Glomerular endothelial cell (primary cell): ENCODE measurements around the gene TENT4A. TPM values are rescaled to one million over a fixed set of nuclear protein-coding genes. Genes with fewer than 3 reads are reported as not detected.

Source experiments
- DNase-seq: peaks from one replicate; pipeline ENCODE4 v3.0.0-alpha.2; 2011; ENCODE audit warnings: low read depth, low spot score; ENCODE audit errors: extremely low read depth
- total RNA-seq: library from RNA; depleted of rRNA; stranded (reverse); fragments of >200 nt; gene quantifications from 2 replicates; pipeline ENCODE4 v1.2.3, GENCODE V29; 2015

TENT4A gene
- total RNA-seq, 1 donor from 2014 or later = 22.7 TPM

DNA sequence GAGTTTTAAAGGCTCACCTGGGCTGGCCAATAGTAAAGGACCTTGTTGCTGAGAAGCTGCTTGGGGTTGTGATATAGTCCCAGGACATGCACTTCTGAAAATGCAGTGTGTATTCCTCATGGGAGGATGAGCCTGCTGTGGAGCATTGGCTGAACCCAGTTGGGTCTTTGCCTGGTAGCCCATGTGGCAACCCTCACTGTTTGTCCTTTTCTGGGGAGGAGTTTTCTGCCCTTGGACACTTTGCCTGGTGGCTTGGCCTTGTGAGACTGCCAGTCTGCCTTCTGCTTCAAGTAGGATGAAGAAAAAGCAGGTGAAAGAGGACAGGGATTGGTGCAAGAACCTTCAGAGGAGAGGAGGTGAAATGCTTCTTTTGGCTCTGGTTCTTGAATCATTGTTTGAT is 4.0 kb downstream of the TENT4A start:
- no peak for DNase-seq

DNA sequence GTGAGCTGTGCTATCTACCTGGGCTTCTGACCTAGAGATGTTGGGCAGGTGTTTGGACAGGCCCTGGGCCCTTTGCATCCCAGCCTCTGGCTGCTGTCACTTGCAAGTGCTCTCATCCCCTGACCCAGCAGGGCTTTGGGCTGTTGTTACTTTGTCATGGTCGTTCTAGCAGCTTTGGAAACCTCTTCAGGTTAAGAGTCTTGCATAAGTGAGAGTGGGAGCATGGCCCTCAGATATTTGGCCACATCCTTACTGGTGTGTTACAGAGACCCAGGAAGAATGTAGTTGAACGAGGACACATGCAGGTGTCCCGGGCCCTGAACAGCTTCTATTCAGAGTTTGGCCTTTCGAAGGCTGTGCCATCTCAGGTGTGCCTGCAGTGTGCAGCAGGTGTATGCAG is 4.5 kb downstream of the TENT4A start:
- no peak for DNase-seq

DNA sequence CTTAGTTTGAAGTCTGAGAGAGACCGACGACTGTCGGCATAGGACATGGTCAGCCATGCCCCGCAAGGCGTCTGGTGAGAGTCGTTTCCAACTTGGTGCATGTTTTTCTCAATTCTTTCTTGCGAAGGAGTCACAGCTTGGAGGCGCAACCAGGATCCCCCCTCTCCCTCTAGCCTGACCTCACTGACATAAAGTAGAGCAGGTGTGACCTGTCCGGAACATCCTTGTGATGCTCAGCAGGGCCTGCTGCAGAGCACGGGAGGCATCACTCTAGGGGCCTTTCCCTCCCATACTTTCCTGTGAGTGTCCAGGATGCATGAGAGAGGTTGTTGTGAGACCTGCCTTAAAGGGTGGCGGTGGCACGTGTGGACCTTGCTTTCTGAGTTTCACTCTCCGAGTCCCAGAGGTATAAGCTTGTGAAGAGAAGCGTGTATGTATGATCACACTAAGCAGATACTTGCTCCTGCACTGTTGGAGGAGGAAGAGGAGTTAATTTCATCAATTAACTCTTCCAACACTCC is 5.0 kb downstream of the TENT4A start:
- DNase-seq = no peak

GRCh38 chr5:6718718-6719117 is 5.5 kb downstream of the TENT4A start:
- no peak for DNase-seq

DNA sequence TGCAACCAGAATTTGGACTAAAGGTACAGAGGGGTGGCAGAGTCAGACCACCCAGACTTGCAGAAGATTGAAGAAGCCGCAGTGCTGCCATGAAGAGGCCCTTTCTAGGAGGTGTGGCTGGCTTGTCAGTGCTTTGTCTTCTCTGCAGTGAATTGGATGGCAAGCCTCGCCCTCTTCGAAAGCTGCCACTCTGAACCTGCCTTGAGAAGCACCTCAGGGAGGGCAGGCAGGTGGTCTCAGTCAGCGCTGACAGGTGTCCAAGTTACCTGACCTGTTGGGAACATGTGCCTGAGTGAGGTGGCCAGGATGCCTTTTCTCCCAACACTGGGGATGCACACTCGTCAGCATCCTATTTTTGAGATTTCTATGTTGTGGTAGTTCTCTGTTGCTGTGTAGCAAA is 6.2 kb downstream of the TENT4A start:
- no peak for DNase-seq

DNA sequence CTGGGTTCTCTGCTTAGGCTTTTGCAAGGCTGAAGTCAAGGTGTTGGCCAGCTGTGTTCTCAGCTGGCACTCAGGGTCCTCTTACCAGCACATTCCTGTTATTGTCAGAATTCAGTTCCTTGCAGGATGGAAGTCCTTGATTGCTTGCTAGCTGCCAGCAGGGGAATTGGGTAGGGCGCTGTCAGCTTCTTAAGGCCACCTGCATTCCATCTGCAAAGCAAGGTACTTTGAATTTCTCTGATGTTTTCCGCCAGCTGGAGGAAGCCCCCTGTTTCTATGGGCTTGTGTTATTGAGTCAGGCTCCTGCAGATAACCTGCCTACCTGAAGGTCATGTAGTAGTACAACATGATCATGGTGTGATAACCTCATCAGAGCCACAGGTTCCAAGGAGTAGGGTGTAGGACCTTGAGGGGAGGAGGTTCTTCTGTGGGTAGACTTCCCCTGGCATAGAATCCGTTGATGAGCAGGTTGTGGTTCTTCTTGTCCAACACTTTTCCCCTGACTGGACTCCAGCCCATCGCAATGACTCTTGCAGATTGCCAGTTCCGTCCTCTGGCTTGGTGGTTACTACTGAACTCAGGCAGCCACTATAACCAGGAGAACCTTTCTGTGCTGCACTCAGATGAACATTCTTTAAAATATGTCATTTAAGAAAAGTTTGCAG is 6.8 kb downstream of the TENT4A start:
- no peak for DNase-seq

- no peak for DNase-seq
Observed at GRCh38 chr5:6720561-6720921, 7.3 kb downstream of the TENT4A start.

GRCh38 chr5:6721442-6721841 is 8.2 kb downstream of the TENT4A start:
- no peak for DNase-seq

GRCh38 chr5:6722015-6722414 is 8.8 kb downstream of the TENT4A start:
- no peak for DNase-seq

GRCh38 chr5:6723122-6723815 is 10.0 kb downstream of the TENT4A start:
- no peak for DNase-seq

- no peak for DNase-seq
Observed at GRCh38 chr5:6723816-6724300, 10.6 kb downstream of the TENT4A start.

GRCh38 chr5:6724321-6724929 is 11.2 kb downstream of the TENT4A start:
- no peak for DNase-seq

DNA sequence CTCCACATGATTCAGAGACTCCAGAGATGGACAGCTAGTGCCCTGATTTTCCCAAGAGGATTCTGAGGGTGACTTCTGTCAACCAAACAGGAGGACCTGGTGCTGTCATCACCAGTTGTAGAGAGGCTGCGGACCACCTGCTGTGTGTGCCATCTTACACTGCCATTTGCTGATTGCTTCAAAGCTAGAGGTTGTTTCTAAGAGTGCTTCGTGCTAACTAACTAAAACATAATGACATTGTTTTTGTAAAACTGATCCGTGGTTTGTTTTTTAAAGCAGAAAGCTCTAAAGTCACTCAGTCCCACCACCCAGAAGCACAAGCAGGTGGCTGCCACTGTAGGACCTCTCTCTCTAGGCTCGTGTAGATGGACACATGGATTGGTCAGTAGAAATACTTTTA is 12.2 kb downstream of the TENT4A start:
- no peak for DNase-seq

DNA sequence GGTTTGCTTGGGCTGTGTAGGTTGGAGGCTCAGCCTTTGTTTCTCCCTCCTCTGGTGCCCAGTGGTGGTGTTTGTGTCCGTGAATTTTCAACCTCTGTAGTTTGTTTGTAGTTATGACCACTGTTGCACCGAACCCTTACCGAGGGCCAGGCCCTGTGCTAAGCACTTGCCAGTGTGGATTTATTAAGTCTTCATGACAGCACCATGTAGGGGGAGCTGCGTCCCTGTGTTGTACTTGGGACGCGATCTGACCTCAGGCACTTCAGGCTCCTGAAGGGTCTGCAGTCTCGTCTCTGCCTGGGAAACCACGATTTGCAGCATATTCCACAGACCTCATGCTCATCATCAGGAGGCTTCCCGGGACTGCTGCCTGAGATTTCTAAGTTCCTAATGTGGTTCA is 12.8 kb downstream of the TENT4A start:
- no peak for DNase-seq

GRCh38 chr5:6727231-6727630 is 14.0 kb downstream of the TENT4A start:
- no peak for DNase-seq

GRCh38 chr5:6728011-6728794 is 15.0 kb downstream of the TENT4A start:
- no peak for DNase-seq

GRCh38 chr5:6728795-6729183 is 15.6 kb downstream of the TENT4A start:
- DNase-seq = no peak

DNA sequence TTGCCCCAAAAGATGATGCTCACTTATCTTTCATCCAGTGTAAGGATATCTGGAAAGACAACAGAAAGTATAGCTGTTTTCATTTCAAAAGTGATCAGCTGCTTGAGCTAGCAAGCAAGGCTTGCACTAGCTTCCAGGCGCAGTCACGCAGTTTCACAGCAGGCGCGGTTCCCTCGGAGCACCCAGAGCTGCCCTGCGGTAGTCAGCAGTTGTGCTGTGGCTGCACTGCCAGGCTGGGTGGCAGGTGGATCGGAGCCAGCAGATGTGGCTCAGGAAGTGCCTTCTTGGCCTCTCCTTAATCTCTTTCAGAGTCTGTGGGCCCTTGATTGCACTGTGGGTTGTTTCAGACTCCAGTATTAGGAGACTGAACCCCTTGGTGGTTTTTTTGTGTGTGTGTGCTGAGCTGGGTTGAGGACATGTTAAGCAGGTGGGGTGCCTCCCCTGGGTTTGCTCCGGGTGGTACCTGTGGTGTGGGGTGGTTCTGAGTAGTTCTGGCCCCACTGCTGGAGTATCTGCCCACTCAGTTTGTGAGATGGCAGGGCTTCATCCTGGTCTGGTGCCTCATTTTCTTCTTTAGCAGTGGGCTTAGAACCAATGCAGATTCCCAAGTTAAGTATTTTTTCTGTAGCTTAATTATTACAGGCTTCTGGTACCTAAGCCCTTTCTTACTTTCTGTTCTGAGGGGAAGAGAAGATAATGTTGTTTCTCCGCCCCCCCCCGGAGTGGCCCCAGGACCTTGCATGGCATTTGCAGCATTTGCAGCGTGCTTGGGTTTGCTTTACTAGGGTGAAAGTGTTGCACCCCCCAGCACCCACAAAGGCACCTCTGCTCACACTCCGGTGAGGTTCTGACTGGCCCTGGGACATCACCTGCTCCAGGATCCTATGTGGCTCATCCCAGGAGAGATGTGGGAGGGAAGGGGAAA is 16.4 kb downstream of the TENT4A start:
- no peak for DNase-seq

- DNase-seq = no peak
Observed at GRCh38 chr5:6730407-6730806, 17.2 kb downstream of the TENT4A start.

DNA sequence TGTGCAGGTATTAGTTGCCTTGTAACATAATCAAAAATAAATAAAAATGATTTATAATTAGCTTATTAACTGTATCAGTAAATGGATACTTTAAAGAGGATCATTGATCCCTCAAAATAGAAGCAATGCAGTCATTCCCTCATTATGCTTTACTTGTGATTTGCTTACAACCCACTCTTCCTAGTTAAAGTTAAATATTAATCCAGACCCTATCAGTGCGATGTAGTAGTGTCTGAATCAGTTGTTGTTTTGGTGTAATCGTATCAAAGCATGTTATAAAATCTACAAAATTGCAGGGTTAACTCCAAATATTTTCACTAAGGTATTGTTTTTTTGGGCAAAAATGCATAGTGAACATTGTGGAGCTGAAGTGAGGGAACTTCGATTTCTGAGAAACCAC is 17.6 kb downstream of the TENT4A start:
- DNase-seq = no peak
